ENCODE data around the gene TBCK. TPM values are rescaled to one million over a fixed set of nuclear protein-coding genes. Genes with fewer than 3 reads are reported as not detected.

TBCK gene
- polyA plus RNA-seq, 1 experiment = 48.4 TPM

- H3K4me3 ChIP-seq (ENCODE audit: low read depth, low read length) = no peak overlapping the region
- no peak for TF ChIP-seq CTCF (IDR thresholded peaks at IDR 0.05; ENCODE audit: low read depth, low read length)
- H3K9me3 ChIP-seq (ENCODE audit: control insufficient read depth, insufficient read depth, low read length) = no peaks in the 10 kb centered on the region
- no peaks in the 10 kb centered on the region for H3K27me3 ChIP-seq (ENCODE audit: control insufficient read depth, insufficient read depth, low read length)
- ChIA-PET CTCF (no interaction called here), POLR2A (no interaction called here)
- no peak overlapping the region for H3K27ac ChIP-seq (ENCODE audit: low read depth, low read length)
- no peak for DNase-seq (ENCODE audit: low read depth, low spot score)
Measured at GRCh38 chr4:106035204-106035603, 280.8 kb downstream of the TBCK start.

- no peak for DNase-seq (ENCODE audit: low read depth, low spot score)
- ChIA-PET CTCF (interaction anchor here (0.7 kb wide), 1 partner anchor 60 kb away, joined by 3 read pairs; no protein-coding TSS in a partner anchor), POLR2A (no interaction called here)
- no peak overlapping the region for H3K4me3 ChIP-seq (ENCODE audit: low read depth, low read length)
- TF ChIP-seq CTCF (IDR thresholded peaks at IDR 0.05; ENCODE audit: low read depth, low read length) = no peak
- no peaks in the 10 kb centered on the region for H3K27me3 ChIP-seq (ENCODE audit: control insufficient read depth, insufficient read depth, low read length)
- no peak overlapping the region for H3K27ac ChIP-seq (ENCODE audit: low read depth, low read length)
- H3K9me3 ChIP-seq (ENCODE audit: control insufficient read depth, insufficient read depth, low read length) = no peaks in the 10 kb centered on the region
Measured at GRCh38 chr4:106034751-106035150, 281.3 kb downstream of the TBCK start.

GRCh38 chr4:106034220-106034619 lies 281.8 kb downstream of the TBCK start:
- POLR2A ChIA-PET = no interaction called here
- CTCF ChIA-PET = interaction anchor here (0.7 kb wide), 1 partner anchor 61 kb away, joined by 3 read pairs; no protein-coding TSS in a partner anchor

GRCh38 chr4:106033469-106033868 lies 282.5 kb downstream of the TBCK start:
- no peaks in the 10 kb centered on the region for H3K9me3 ChIP-seq (ENCODE audit: control insufficient read depth, insufficient read depth, low read length)
- H3K4me3 ChIP-seq (ENCODE audit: low read depth, low read length) = no peak overlapping the region
- ChIA-PET POLR2A (no interaction called here), CTCF (no interaction called here)
- TF ChIP-seq CTCF (IDR thresholded peaks at IDR 0.05; ENCODE audit: low read depth, low read length) = no peak
- H3K27me3 ChIP-seq (ENCODE audit: control insufficient read depth, insufficient read depth, low read length) = no peaks in the 10 kb centered on the region
- H3K27ac ChIP-seq (ENCODE audit: low read depth, low read length) = no peak overlapping the region
- DNase-seq (ENCODE audit: low read depth, low spot score) = no peak

More at GRCh38 chr4:106034220-106034619, 281.8 kb downstream of the TBCK start:
- H3K4me3 ChIP-seq (ENCODE audit: low read depth, low read length) = no peak overlapping the region
- no peaks in the 10 kb centered on the region for H3K27me3 ChIP-seq (ENCODE audit: control insufficient read depth, insufficient read depth, low read length)
- no peaks in the 10 kb centered on the region for H3K9me3 ChIP-seq (ENCODE audit: control insufficient read depth, insufficient read depth, low read length)
- DNase-seq (ENCODE audit: low read depth, low spot score) = no peak
- TF ChIP-seq CTCF (IDR thresholded peaks at IDR 0.05; ENCODE audit: low read depth, low read length) = no peak
- H3K27ac ChIP-seq (ENCODE audit: low read depth, low read length) = no peak overlapping the region

GRCh38 chr4:106032851-106033286 lies 283.1 kb downstream of the TBCK start:
- ChIA-PET POLR2A (no interaction called here), CTCF (no interaction called here)
- Histone ChIP-seq H3K27ac (ENCODE audit: low read depth, low read length) (no peak overlapping the region), H3K27me3 (ENCODE audit: control insufficient read depth, insufficient read depth, low read length) (no peaks in the 10 kb centered on the region), H3K9me3 (ENCODE audit: control insufficient read depth, insufficient read depth, low read length) (no peaks in the 10 kb centered on the region), H3K4me3 (ENCODE audit: low read depth, low read length) (no peak overlapping the region)
- no peak for DNase-seq (ENCODE audit: low read depth, low spot score)
- TF ChIP-seq CTCF (IDR thresholded peaks at IDR 0.05; ENCODE audit: low read depth, low read length) = no peak
